ENCODE measurements around the gene CEBPE. TPM values are rescaled to one million over a fixed set of nuclear protein-coding genes. Genes with fewer than 3 reads are reported as not detected.

Gene CEBPE
- total RNA-seq, 1 experiment from 2014 or later, result not detected

- TF ChIP-seq CTCF (IDR thresholded peaks at IDR 0.05; ENCODE audit: unreplicated experiment), result no peak
- BruUV-seq (replicated peaks), result no TSS peak
- Mint-ChIP-seq H3K4me3 (ENCODE audit: low read depth, unreplicated experiment) (no peak overlapping the region), H3K9me3 (ENCODE audit: low read depth, unreplicated experiment) (no peaks in the 10 kb centered on the region), H3K27ac (ENCODE audit: unreplicated experiment) (no peak overlapping the region), H3K4me1 (ENCODE audit: low read depth, unreplicated experiment) (peaks cover 9% of the 10 kb centered on the region), H3K36me3 (ENCODE audit: insufficient read depth, unreplicated experiment) (peaks cover 14% of the 10 kb centered on the region), H3K27me3 (ENCODE audit: unreplicated experiment) (peaks cover 21% of the 10 kb centered on the region)
- no peak for DNase-seq
- intact Hi-C loops (cut with micrococcal nuclease; ENCODE audit: unreplicated experiment), result no loop called here
- CTCF ChIA-PET, result interaction anchor here (0.8 kb wide), 1 partner anchor 21 kb away, joined by 3 read pairs; no protein-coding TSS in a partner anchor
These were observed 19.7 kb downstream of the CEBPE start for GRCh38 chr14:23099212-23099861.

GRCh38 chr14:23097786-23098185, 21.3 kb downstream of the CEBPE start:
- H3K27ac Mint-ChIP-seq (ENCODE audit: unreplicated experiment), result no peak overlapping the region

GRCh38 chr14:23095196-23096108, 23.6 kb downstream of the CEBPE start, which contains the start of gene C14orf119:
TSS of gene C14orf119 (plus strand) at chr14:23095505. CDS start at chr14:23097659, 2,154 bp downstream.
- intact Hi-C loops (cut with micrococcal nuclease; ENCODE audit: unreplicated experiment), result no loop called here
- Mint-ChIP-seq H3K27ac (ENCODE audit: unreplicated experiment) (no peak within 1 kb of the TSS), H3K9me3 (ENCODE audit: low read depth, unreplicated experiment) (no peaks in the 10 kb centered on the region), H3K4me3 (ENCODE audit: low read depth, unreplicated experiment) (no peak within 1 kb of the TSS), H3K27me3 (ENCODE audit: unreplicated experiment) (no peaks in the 10 kb centered on the region), H3K36me3 (ENCODE audit: insufficient read depth, unreplicated experiment) (peaks cover 14% of the 10 kb centered on the region), H3K4me1 (ENCODE audit: low read depth, unreplicated experiment) (peaks cover 9% of the 10 kb centered on the region)
- CTCF ChIA-PET, result interaction anchor here (0.6 to 3.0 kb wide), 11 partner anchors 13 to 349 kb away, joined by 3 to 25 read pairs (median 7); partner anchors contain the start of gene PABPN1
- DNase-seq, result peak; percentile 98
- TF ChIP-seq CTCF (IDR thresholded peaks at IDR 0.05; ENCODE audit: unreplicated experiment), result no peak
- TSS peak; percentile 85 for BruUV-seq (replicated peaks)

More at GRCh38 chr14:23097786-23098185, 21.3 kb downstream of the CEBPE start:
- no peak overlapping the region for H3K4me3 Mint-ChIP-seq (ENCODE audit: low read depth, unreplicated experiment)
- no TSS peak for BruUV-seq (replicated peaks)
- peaks cover 6% of the 10 kb centered on the region for H3K27me3 Mint-ChIP-seq (ENCODE audit: unreplicated experiment)
- intact Hi-C loops (cut with micrococcal nuclease; ENCODE audit: unreplicated experiment), result no loop called here
- DNase-seq, result no peak
- no peak for TF ChIP-seq CTCF (IDR thresholded peaks at IDR 0.05; ENCODE audit: unreplicated experiment)
- H3K4me1 Mint-ChIP-seq (ENCODE audit: low read depth, unreplicated experiment), result peaks cover 9% of the 10 kb centered on the region
- CTCF ChIA-PET, result interaction anchor here (0.7 kb wide), 1 partner anchor 124 kb away, joined by 3 read pairs; no protein-coding TSS in a partner anchor
- H3K9me3 Mint-ChIP-seq (ENCODE audit: low read depth, unreplicated experiment), result no peaks in the 10 kb centered on the region
- peaks cover 14% of the 10 kb centered on the region for H3K36me3 Mint-ChIP-seq (ENCODE audit: insufficient read depth, unreplicated experiment)

GRCh38 chr14:23094666-23095195, 24.3 kb downstream of the CEBPE start, which contains the start of gene ACIN1:
TSS of gene ACIN1 (minus strand) at chr14:23095136. CDS start at chr14:23095112, 24 bp downstream.
- TF ChIP-seq CTCF (IDR thresholded peaks at IDR 0.05; ENCODE audit: unreplicated experiment), result no peak
- DNase-seq, result peak; percentile 67
- intact Hi-C loops (cut with micrococcal nuclease; ENCODE audit: unreplicated experiment), result no loop called here
- Mint-ChIP-seq H3K9me3 (ENCODE audit: low read depth, unreplicated experiment) (no peaks in the 10 kb centered on the region), H3K4me1 (ENCODE audit: low read depth, unreplicated experiment) (peaks cover 9% of the 10 kb centered on the region), H3K27ac (ENCODE audit: unreplicated experiment) (no peak within 1 kb of the TSS), H3K4me3 (ENCODE audit: low read depth, unreplicated experiment) (no peak within 1 kb of the TSS), H3K36me3 (ENCODE audit: insufficient read depth, unreplicated experiment) (peaks cover 13% of the 10 kb centered on the region), H3K27me3 (ENCODE audit: unreplicated experiment) (no peaks in the 10 kb centered on the region)
- no TSS peak for BruUV-seq (replicated peaks)
- CTCF ChIA-PET, result interaction anchor here (0.6 to 3.0 kb wide), 10 partner anchors 14 to 350 kb away, joined by 3 to 25 read pairs (median 7); partner anchors contain the start of gene PABPN1

Measured in Calu3 (cell line).